Panc1 (cell line): ENCODE measurements around the gene NRP1. TPM values are rescaled to one million over a fixed set of nuclear protein-coding genes. Genes with fewer than 3 reads are reported as not detected.

ENCODE experiments used
- ATAC-seq: fragments of 200-7000 bp; cut with Tn5 transposase; 2 replicates; pipeline ENCODE4 v1.9.1; 2020; ENCODE audit warnings: mild to moderate bottlenecking, moderate library complexity
- BruUV-seq: library from RNA; stranded (reverse); fragments of 400-500 nt; replicated peaks from 2 replicates; lab custom pipeline; 2021; lab: Mats Ljungman, UMichigan
- CTCF ChIA-PET: fragments of 300-600 bp; sonication (Branson Sonifier 250); formaldehyde crosslinking; loops from one replicate; lab custom pipeline; 2022; ENCODE audit warnings: antibody characterized with exemption; lab: Charles Lee
- POLR2A ChIA-PET: fragments of 300-600 bp; sonication (Branson Sonifier 250); formaldehyde crosslinking; loops from one replicate; lab custom pipeline; 2022; ENCODE audit warnings: antibody characterized with exemption; lab: Charles Lee
- DNase-seq: peaks from one replicate; pipeline ENCODE4 v3.0.0-alpha.2; 2010; ENCODE audit warnings: low read depth, low spot score
- H3K27ac ChIP-seq: 2 replicates; pipeline ENCODE4 v1.5.1; 2011; ENCODE audit warnings: mild to moderate bottlenecking, low read length, inconsistent platforms
- H3K27me3 ChIP-seq: fragments of 200-500 bp; sonication (Bioruptor generic); 2 replicates; pipeline ENCODE4 v1.6.0; 2014; ENCODE audit warnings: low read length, inconsistent platforms; ENCODE audit not compliant: control insufficient read depth, insufficient read depth
- H3K36me3 ChIP-seq: fragments of 200-500 bp; sonication (Bioruptor generic); 2 replicates; pipeline ENCODE4 v1.5.1; 2014; ENCODE audit warnings: inconsistent platforms, mild to moderate bottlenecking, low read length, moderate library complexity; ENCODE audit not compliant: control insufficient read depth, insufficient read depth
- H3K4me1 ChIP-seq: 2 replicates; pipeline ENCODE4 v1.5.1; 2011; ENCODE audit warnings: inconsistent platforms, mild to moderate bottlenecking, low read length, moderate library complexity; ENCODE audit not compliant: control insufficient read depth, insufficient read depth
- H3K4me3 ChIP-seq, 2 experiments: 2 replicates each; pipeline ENCODE4 v1.5.1; 2011 to 2012; ENCODE audit warnings: low read depth in 2 of 2, low read length in 2 of 2, mild to moderate bottlenecking in 2 of 2, inconsistent platforms in 1 of 2, moderate library complexity in 1 of 2
- H3K9me3 ChIP-seq: fragments of 200-500 bp; sonication (Bioruptor generic); 2 replicates; pipeline ENCODE4 v1.5.1; 2014; ENCODE audit warnings: low read depth, mild to moderate bottlenecking, inconsistent platforms, low read length, moderate library complexity; ENCODE audit not compliant: control insufficient read depth, insufficient read depth
- CTCF ChIP-seq: fragments of 450-650 bp; IDR thresholded peaks from 2 replicates; pipeline ENCODE4 v1.5.1; 2017; ENCODE audit warnings: mild to moderate bottlenecking
- POLR2AphosphoS5 ChIP-seq: IDR thresholded peaks from 2 replicates; pipeline ENCODE4 v1.6.1; 2012; ENCODE audit warnings: mild to moderate bottlenecking, low read depth, low read length, moderate library complexity
- REST ChIP-seq, 2 experiments: IDR thresholded peaks; 2 replicates each; pipeline ENCODE4 v1.6.1; 2011 to 2012; ENCODE audit warnings: low read depth in 2 of 2, control low read depth in 1 of 2, low read length in 1 of 2, mild to moderate bottlenecking in 1 of 2, moderate library complexity in 1 of 2; ENCODE audit not compliant: insufficient read depth in 1 of 2
- SIN3A ChIP-seq: IDR thresholded peaks from 2 replicates; pipeline ENCODE4 v1.6.1; 2012; ENCODE audit warnings: low read depth, mild to moderate bottlenecking, low read length, moderate library complexity, borderline replicate concordance; ENCODE audit not compliant: insufficient read depth
- TCF7L2 ChIP-seq: IDR thresholded peaks from 2 replicates; pipeline ENCODE4 v1.6.1; 2011; ENCODE audit warnings: mild to moderate bottlenecking, low read depth, low read length, inconsistent platforms
- in situ Hi-C: cut with HindIII; loops from 2 replicates; pipeline ENCODE4 v1.10.0; 2016; ENCODE audit warnings: low sequenced_read_pairs, low pct_unique_long_range_greater_than_20kb
- intact Hi-C: fragments of 100-400 bp; cut with micrococcal nuclease; formaldehyde crosslinking; loops from one replicate; pipeline ENCODE4 v1.10.0; 2022; ENCODE audit not compliant: unreplicated experiment
- total RNA-seq: library from RNA; stranded (reverse); gene quantifications from one replicate; pipeline ENCODE4 v1.2.1, GENCODE V29; 2021; ENCODE audit not compliant: unreplicated experiment

NRP1 gene
- total RNA-seq, 1 experiment from 2014 or later = 93.4 TPM

DNA sequence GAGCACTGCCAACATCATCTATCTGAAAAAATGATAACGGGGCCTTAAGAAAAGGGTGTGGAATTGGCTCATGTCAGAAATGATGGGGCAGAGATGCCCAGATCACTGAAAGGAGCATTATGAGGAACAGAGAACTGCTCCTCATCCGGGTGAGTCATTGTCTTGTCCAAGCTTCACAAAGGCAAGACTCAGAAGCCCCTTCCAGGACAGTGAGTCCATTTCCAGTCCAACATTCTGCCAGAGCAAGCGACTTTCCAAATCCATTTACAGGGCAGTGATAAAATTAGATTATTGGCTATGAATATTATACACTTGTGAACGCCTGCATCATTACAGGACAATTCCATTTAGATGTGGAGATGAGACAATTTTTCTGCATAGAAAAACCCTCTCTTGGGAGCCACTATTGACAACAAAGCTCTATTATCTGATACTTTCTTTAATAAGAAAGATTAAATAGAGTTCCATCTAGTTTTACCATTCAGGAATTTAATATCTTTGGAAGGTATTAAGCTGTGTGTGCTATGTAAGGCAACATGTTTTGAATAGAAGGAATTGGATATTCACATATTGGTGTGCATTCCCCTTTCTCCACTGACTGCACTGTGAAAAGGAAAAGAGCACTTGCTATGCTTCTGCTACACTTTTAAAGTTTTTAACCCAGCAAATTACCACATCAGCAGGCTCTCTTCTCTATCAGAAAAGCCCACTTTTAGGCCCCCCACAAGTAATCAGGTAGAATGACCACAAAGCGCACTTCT lies 159.6 kb downstream of the NRP1 start:
- in situ Hi-C loops = no loop called here
- BruUV-seq = no TSS peak
- Histone ChIP-seq H3K4me1 (peaks cover 3% of the 10 kb centered on the region; the same call in 1 of the 2 replicates), H3K36me3 (no peaks in the 10 kb centered on the region), H3K27ac (no peak overlapping the region; the same call in 1 of the 2 replicates), H3K27me3 (no peaks in the 10 kb centered on the region), H3K4me3 (no peak overlapping the region), H3K9me3 (no peaks in the 10 kb centered on the region)
- ATAC-seq = no peak
- no peak for TF ChIP-seq REST (IDR thresholded peaks at IDR 0.05; ENCODE audit: insufficient read depth in 1 of 2, low read depth in 2 of 2, low read length in 1 of 2)
- TF ChIP-seq TCF7L2 = no peak
- TF ChIP-seq POLR2AphosphoS5 = no peak
- no peak for TF ChIP-seq CTCF
- no peak for TF ChIP-seq SIN3A
- ChIA-PET POLR2A (no interaction called here), CTCF (interaction anchor here (1.1 kb wide), 1 partner anchor 165 kb away, joined by 3 read pairs; no protein-coding TSS in a partner anchor)
- DNase-seq = no peak
- intact Hi-C loops = no loop called here

DNA sequence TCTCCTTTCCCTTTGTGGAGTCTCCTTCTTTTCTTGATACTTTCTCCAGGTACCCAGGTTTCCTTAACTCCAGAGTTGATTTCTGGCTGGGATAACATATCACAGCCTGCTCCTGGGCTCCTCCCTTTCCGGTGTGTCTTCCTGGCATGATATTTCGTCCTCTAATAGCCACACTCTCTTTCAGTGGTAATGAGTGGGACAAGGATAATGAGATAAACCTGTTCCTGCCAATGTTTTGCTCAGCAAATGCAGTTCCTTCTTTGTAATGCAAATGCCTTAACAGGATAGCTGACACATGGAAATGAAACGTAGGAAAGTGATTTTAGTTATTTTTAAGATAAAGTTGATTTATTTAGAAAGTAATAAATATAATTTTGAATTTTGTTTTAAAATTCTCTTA lies 168.6 kb downstream of the NRP1 start:
- TF ChIP-seq TCF7L2 (no peak), CTCF (no peak), REST (IDR thresholded peaks at IDR 0.05; ENCODE audit: insufficient read depth in 1 of 2, low read depth in 2 of 2, low read length in 1 of 2) (no peak), POLR2AphosphoS5 (no peak), SIN3A (no peak)
- Histone ChIP-seq H3K4me3 (no peak overlapping the region), H3K27me3 (no peaks in the 10 kb centered on the region), H3K36me3 (no peaks in the 10 kb centered on the region), H3K4me1 (peaks cover 6% of the 10 kb centered on the region; the same call in 1 of the 2 replicates), H3K9me3 (no peaks in the 10 kb centered on the region), H3K27ac (peak overlapping the region; percentile 70; the same call in 1 of the 2 replicates)
- DNase-seq (no peak), ATAC-seq (no peak)
- BruUV-seq = no TSS peak
- POLR2A ChIA-PET = no interaction called here
- in situ Hi-C loops (no loop called here), intact Hi-C loops (no loop called here)
- CTCF ChIA-PET = no interaction called here
